Raji (cell line): ENCODE data around the gene SLC7A1.

ENCODE experiments used
- POLR2A ChIP-seq: IDR thresholded peaks from 2 replicates; pipeline ENCODE4 v1.6.1; 2011; ENCODE audit warnings: low read depth, low read length, control low read depth; ENCODE audit not compliant: insufficient read depth

The SLC7A1 gene

GRCh38 chr13:29547153-29547552 is 48.3 kb downstream of the SLC7A1 start:
- no peak for TF ChIP-seq POLR2A

GRCh38 chr13:29546662-29547061 is 48.8 kb downstream of the SLC7A1 start:
- TF ChIP-seq POLR2A = no peak

- TF ChIP-seq POLR2A = no peak
These were observed 49.5 kb downstream of the SLC7A1 start for GRCh38 chr13:29545988-29546387.

GRCh38 chr13:29543230-29544215 is 52.0 kb downstream of the SLC7A1 start:
- TF ChIP-seq POLR2A = no peak

- TF ChIP-seq POLR2A = no peak
These were observed 53.1 kb downstream of the SLC7A1 start for GRCh38 chr13:29542381-29542780.

- TF ChIP-seq POLR2A = no peak
These were observed 54.1 kb downstream of the SLC7A1 start for GRCh38 chr13:29541400-29541799.

GRCh38 chr13:29540799-29541198 is 54.7 kb downstream of the SLC7A1 start:
- no peak for TF ChIP-seq POLR2A

GRCh38 chr13:29540334-29540733 is 55.2 kb downstream of the SLC7A1 start:
- TF ChIP-seq POLR2A = no peak

GRCh38 chr13:29539856-29540255 is 55.6 kb downstream of the SLC7A1 start:
- no peak for TF ChIP-seq POLR2A

- no peak for TF ChIP-seq POLR2A
These were observed 56.8 kb downstream of the SLC7A1 start for GRCh38 chr13:29538652-29539040.

- no peak for TF ChIP-seq POLR2A
These were observed 57.5 kb downstream of the SLC7A1 start for GRCh38 chr13:29537736-29538651.

- TF ChIP-seq POLR2A = no peak
These were observed 58.6 kb downstream of the SLC7A1 start for GRCh38 chr13:29536853-29537252.

- TF ChIP-seq POLR2A = no peak
These were observed 59.5 kb downstream of the SLC7A1 start for GRCh38 chr13:29535663-29536655.

GRCh38 chr13:29534083-29534482 is 61.4 kb downstream of the SLC7A1 start:
- TF ChIP-seq POLR2A = no peak

GRCh38 chr13:29532821-29533220 is 62.7 kb downstream of the SLC7A1 start:
- no peak for TF ChIP-seq POLR2A

- no peak for TF ChIP-seq POLR2A
These were observed 63.4 kb downstream of the SLC7A1 start for GRCh38 chr13:29532116-29532515.
